Neural cell (in vitro differentiated cells): ENCODE results near the gene THAP4. TPM values are rescaled to one million over a fixed set of nuclear protein-coding genes. Genes with fewer than 3 reads are reported as not detected.

ENCODE experiments used
- H2AFZ ChIP-seq: fragments of 200-600, 300-800 bp; sonication (generic), shearing (Covaris generic); 2 replicates; pipeline ENCODE4 v1.6.0; 2014; ENCODE audit warnings: low read depth, mild to moderate bottlenecking, antibody characterized with exemption, low read length, moderate library complexity
- H3F3A ChIP-seq: fragments of 200-600 bp; shearing (Covaris generic); 2 replicates; pipeline ENCODE4 v1.6.1; 2016; ENCODE audit warnings: mild to moderate bottlenecking, moderate library complexity, mixed read lengths, antibody characterized with exemption, low read length; ENCODE audit not compliant: insufficient read depth, poor library complexity, severe bottlenecking
- H3K27ac ChIP-seq: fragments of 200-600, 300-800 bp; sonication (generic), shearing (Covaris generic); 2 replicates; pipeline ENCODE4 v1.5.1; 2014; ENCODE audit warnings: mild to moderate bottlenecking, low read length, moderate library complexity
- H3K27me3 ChIP-seq: fragments of 300-800, 200-600 bp; sonication (generic), shearing (Covaris generic); 2 replicates; pipeline ENCODE4 v1.6.0; 2014; ENCODE audit warnings: mild to moderate bottlenecking, low read depth, low read length, moderate library complexity; ENCODE audit not compliant: insufficient read depth
- H3K36me3 ChIP-seq: fragments of 300-800, 200-600 bp; sonication (generic), shearing (Covaris generic); 2 replicates; pipeline ENCODE4 v1.5.1; 2014; ENCODE audit warnings: mild to moderate bottlenecking, antibody characterized with exemption, low read length, moderate library complexity; ENCODE audit not compliant: insufficient read depth
- H3K4me2 ChIP-seq: fragments of 300-800, 200-600 bp; sonication (generic), shearing (Covaris generic); 2 replicates; pipeline ENCODE4 v1.6.0; 2014; ENCODE audit warnings: mild to moderate bottlenecking, low read length
- H3K4me3 ChIP-seq: fragments of 300-800, 200-600 bp; sonication (generic), shearing (Covaris generic); 2 replicates; pipeline ENCODE4 v1.5.1; 2014; ENCODE audit warnings: mild to moderate bottlenecking, low read length, moderate library complexity
- H3K79me2 ChIP-seq: fragments of 200-600 bp; shearing (Covaris generic); replicated peaks from 2 replicates; pipeline ENCODE4 v1.6.0; 2014; ENCODE audit warnings: mild to moderate bottlenecking, low read length, moderate library complexity; ENCODE audit not compliant: insufficient read depth
- H3K9ac ChIP-seq: fragments of 300-800, 200-600 bp; sonication (generic), shearing (Covaris generic); 2 replicates; pipeline ENCODE4 v1.6.1; 2016; ENCODE audit warnings: mild to moderate bottlenecking, low read length, mixed read lengths
- H3K9me2 ChIP-seq: fragments of 200-600 bp; shearing (Covaris generic); 2 replicates; pipeline ENCODE4 v1.6.1; 2016; ENCODE audit warnings: mild to moderate bottlenecking, low read length, mixed read lengths; ENCODE audit not compliant: insufficient read depth
- H3K9me3 ChIP-seq: fragments of 200-600, 300-800 bp; sonication (generic), shearing (Covaris generic); 2 replicates; pipeline ENCODE4 v1.6.1; 2016; ENCODE audit warnings: mild to moderate bottlenecking, mixed run types, low read length, moderate library complexity, mixed read lengths
- H4K20me1 ChIP-seq: fragments of 200-600 bp; shearing (Covaris generic); 2 replicates; pipeline ENCODE4 v1.6.1; 2016; ENCODE audit warnings: mild to moderate bottlenecking, mixed run types; ENCODE audit not compliant: insufficient read depth
- CTCF ChIP-seq: fragments of 450-650 bp; IDR thresholded peaks from 2 replicates; pipeline ENCODE4 v1.5.1; 2014; ENCODE audit warnings: antibody characterized with exemption, mild to moderate bottlenecking, moderate library complexity; ENCODE audit not compliant: poor library complexity, severe bottlenecking
- EP300 ChIP-seq: fragments of 450-650 bp; conservative IDR thresholded peaks from 2 replicates; pipeline ENCODE4 v1.6.1; 2014; ENCODE audit warnings: antibody characterized with exemption, mild to moderate bottlenecking, moderate library complexity; ENCODE audit not compliant: poor library complexity, severe bottlenecking
- EZH2 ChIP-seq: fragments of 200-600, 300-800 bp; shearing (Covaris generic), sonication (generic); IDR thresholded peaks from 2 replicates; pipeline ENCODE4 v1.6.1; 2014; ENCODE audit warnings: antibody characterized with exemption, low read length, borderline replicate concordance, mild to moderate bottlenecking; ENCODE audit not compliant: insufficient read depth, poor library complexity, severe bottlenecking
- MXI1 ChIP-seq: fragments of 450-650 bp; conservative IDR thresholded peaks from 2 replicates; pipeline ENCODE4 v1.6.1; 2014; ENCODE audit warnings: antibody characterized with exemption, mild to moderate bottlenecking; ENCODE audit not compliant: poor library complexity, severe bottlenecking
- POLR2AphosphoS5 ChIP-seq: IDR thresholded peaks from 2 replicates; pipeline ENCODE4 v1.6.1; 2012
- RAD21 ChIP-seq: fragments of 450-650 bp; conservative IDR thresholded peaks from 2 replicates; pipeline ENCODE4 v1.6.1; 2014; ENCODE audit warnings: antibody characterized with exemption, mild to moderate bottlenecking, moderate library complexity
- REST ChIP-seq: IDR thresholded peaks from 2 replicates; pipeline ENCODE4 v1.6.1; 2012; ENCODE audit warnings: borderline replicate concordance
- SMC3 ChIP-seq: fragments of 450-650 bp; conservative IDR thresholded peaks from 2 replicates; pipeline ENCODE4 v1.6.1; 2014; ENCODE audit warnings: antibody characterized with exemption, mild to moderate bottlenecking, moderate library complexity; ENCODE audit not compliant: poor library complexity
- polyA plus RNA-seq: library from polyadenylated mRNA; depleted of rRNA; stranded (reverse); fragments of >200 nt; gene quantifications from 2 replicates; pipeline ENCODE4 v1.2.3, GENCODE V29; 2014

The THAP4 gene
- polyA plus RNA-seq, 1 donor from 2014 or later: 30.8 TPM

- H3K4me2 ChIP-seq: no peak overlapping the region
- H3K9me3 ChIP-seq: no peaks in the 10 kb centered on the region
- H3K9me2 ChIP-seq: no peaks in the 10 kb centered on the region
- H3K27ac ChIP-seq: no peak overlapping the region
- no peak overlapping the region for H3K9ac ChIP-seq
- no peaks in the 10 kb centered on the region for H3K79me2 ChIP-seq
- no peak overlapping the region for H2AFZ ChIP-seq
- no peaks in the 10 kb centered on the region for H3K36me3 ChIP-seq
- no peaks in the 10 kb centered on the region for H4K20me1 ChIP-seq
- no peaks in the 10 kb centered on the region for H3F3A ChIP-seq
- H3K4me3 ChIP-seq: no peak overlapping the region
- TF ChIP-seq POLR2AphosphoS5 (no peak), RAD21 (no peak), MXI1 (no peak)
- peaks cover 6% of the 10 kb centered on the region for H3K27me3 ChIP-seq
Measured at GRCh38 chr2:241571821-241572620, 64.9 kb downstream of the THAP4 start.

GRCh38 chr2:241570961-241571581 is 65.9 kb downstream of the THAP4 start:
- Histone ChIP-seq H4K20me1 (no peaks in the 10 kb centered on the region), H3K27ac (no peak overlapping the region), H3K9me2 (no peaks in the 10 kb centered on the region), H2AFZ (no peak overlapping the region), H3K27me3 (peaks cover 6% of the 10 kb centered on the region), H3K79me2 (no peaks in the 10 kb centered on the region), H3K9ac (no peak overlapping the region), H3F3A (no peaks in the 10 kb centered on the region), H3K9me3 (no peaks in the 10 kb centered on the region), H3K4me2 (no peak overlapping the region), H3K4me3 (no peak overlapping the region), H3K36me3 (no peaks in the 10 kb centered on the region)
- TF ChIP-seq CTCF (no peak), MXI1 (no peak), EZH2 (no peak), REST (no peak), RAD21 (no peak), SMC3 (no peak), EP300 (no peak)
